ENCODE data around the gene DNM2.
"Not testable (repeated sequence)": the region's sequence is repeated elsewhere in the genome, so short reads cannot be mapped to it uniquely, and the experiment has no call there.

The DNM2 gene

DNA sequence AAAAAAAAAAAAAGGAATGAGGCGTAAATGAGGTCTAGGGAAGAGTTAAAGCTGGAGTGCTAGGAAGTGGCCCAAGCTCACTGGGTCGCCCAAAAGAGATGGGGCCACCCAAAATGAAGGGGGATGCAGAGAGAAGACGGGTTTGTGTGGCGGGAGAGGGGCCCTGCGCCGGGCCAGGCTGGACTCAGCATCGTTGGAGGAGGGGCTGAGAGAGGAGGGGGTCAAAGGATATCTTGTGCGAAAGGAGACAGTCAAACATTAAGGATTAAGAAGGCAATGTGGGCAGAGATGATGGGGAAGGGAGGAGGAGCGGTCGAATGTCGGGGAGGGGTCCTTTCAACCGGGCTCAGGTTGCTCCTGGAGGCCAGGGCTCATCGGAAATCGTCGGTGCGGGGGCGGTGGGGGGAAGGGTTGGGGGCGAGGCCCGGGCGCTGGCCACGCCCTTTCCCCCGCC, 152.6 kb downstream of the DNM2 start:
- DNase-seq (ENCODE audit: low spot score) = no peak

DNA sequence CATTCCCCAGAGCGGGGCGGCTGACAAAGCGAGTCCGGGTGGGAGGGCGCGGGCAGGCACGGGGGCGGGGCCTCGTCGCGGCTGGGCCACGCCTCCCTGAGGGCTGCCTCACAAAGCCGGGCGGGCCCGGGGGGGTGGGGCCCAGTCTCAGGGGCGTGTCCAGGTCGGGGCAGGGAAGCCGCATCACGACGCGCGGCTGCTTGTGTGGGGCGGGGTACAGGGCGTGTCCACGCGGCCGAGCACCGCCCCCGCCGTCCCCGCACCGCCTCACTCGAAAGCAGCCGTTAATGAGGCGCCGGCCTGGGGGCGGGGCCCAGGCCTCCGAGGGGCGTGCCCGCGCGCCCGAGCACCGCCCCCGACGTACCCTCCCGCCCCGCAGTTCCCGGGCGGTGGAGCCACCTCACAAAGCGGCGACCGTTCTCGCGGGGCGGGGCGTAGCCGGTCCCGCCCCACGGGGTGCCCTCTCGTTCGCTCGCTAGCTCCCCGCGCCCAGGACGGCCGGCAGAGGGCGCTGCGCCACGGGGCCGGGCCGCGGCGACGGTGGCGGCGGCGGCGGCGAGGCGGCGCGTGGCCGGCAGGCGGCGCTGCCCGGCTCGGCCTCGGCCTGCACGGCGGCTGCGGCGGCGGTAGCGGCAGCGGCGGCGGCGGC, 153.2 kb downstream of the DNM2 start, which contains the start of gene CARM1:
TSS of gene CARM1 (plus strand) at position 599 of the 649 bp plus-strand sequence. CDS start 150 bp downstream, outside the sequence.
- DNase-seq (ENCODE audit: low spot score) = peak; percentile 100

DNA sequence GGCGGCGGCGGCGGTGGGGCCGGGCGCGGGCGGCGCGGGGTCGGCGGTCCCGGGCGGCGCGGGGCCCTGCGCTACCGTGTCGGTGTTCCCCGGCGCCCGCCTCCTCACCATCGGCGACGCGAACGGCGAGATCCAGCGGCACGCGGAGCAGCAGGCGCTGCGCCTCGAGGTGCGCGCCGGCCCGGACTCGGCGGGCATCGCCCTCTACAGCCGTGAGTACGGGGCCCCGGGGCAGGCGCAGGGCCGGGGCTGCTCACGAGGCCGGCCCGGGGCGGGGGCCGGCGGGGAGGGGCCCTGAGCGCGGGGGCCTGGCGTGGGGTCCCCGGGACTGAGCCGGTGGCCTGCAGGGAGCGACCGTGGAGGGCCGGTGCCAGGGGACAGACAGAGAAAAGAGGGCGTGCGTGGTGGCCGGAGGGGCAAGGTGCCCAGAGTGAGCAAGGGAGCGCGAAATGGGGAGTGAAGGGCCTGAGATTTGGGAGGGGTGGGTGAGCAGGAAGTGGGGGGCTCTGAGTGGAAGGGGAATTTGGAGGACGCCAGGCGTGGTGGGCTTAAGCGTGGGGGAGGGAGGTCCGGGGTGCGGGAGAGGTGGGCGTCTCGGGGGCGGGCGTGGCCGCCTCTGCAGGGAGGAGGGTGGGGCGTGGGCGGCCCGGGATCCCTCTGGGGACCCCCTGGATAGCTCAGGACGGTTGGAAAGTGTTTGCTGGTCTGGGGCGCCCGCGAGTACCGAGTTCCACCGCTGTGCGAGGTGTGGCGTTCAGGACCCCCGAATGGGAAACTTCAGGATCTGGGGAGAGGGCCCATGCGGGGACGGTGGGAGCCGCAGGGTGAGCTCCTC, 154.0 kb downstream of the DNM2 start:
- DNase-seq (ENCODE audit: low spot score) = no peak

DNA sequence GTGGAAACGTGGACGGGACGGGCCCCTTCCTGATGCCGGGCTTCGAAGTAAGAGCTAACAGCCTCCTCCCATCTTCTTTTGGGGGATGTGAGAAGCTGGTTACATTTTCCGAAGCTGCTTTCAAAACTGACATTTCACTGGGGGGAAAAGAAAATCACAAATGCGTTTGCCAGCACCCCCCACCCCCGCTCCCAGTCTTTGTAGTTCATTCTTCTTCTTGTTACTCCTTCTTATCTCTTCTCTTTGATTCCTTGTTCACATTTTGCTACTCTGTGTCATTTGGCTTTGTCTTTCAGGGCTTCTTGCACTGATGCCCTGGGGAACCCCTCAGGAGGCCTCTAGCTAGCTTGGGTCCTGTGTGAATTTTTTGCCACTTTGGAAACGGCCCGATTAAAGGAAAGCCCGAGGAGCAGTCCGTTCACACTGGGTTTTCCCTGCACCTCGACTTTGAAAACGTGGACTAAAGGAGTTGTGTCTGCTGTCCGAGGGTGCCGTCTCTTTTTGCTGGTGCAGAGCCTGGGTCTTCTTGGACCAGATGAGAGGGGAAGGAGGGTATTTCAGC, 154.7 kb downstream of the DNM2 start:
- DNase-seq (ENCODE audit: low spot score) = no peak

DNA sequence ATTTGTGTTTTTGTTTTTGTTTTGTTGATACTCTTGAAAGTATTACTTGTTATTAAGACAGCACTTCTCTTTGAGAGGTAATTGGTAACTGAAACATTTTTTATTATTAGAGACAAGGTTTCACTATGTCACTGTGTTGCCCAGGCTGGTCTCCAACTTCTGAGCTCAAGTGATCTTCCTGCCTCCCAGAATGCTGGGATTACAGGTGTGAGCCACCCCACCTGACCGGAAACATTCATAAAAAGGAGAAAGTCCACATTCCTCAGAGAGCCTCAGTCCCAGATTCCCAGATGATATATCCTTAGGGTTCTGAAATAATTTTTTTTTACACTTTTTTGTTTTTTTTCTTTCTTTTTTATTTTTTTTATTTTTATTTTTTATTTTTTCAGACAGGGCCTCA, 156.1 kb downstream of the DNM2 start:
- DNase-seq (ENCODE audit: low spot score) = no peak

DNA sequence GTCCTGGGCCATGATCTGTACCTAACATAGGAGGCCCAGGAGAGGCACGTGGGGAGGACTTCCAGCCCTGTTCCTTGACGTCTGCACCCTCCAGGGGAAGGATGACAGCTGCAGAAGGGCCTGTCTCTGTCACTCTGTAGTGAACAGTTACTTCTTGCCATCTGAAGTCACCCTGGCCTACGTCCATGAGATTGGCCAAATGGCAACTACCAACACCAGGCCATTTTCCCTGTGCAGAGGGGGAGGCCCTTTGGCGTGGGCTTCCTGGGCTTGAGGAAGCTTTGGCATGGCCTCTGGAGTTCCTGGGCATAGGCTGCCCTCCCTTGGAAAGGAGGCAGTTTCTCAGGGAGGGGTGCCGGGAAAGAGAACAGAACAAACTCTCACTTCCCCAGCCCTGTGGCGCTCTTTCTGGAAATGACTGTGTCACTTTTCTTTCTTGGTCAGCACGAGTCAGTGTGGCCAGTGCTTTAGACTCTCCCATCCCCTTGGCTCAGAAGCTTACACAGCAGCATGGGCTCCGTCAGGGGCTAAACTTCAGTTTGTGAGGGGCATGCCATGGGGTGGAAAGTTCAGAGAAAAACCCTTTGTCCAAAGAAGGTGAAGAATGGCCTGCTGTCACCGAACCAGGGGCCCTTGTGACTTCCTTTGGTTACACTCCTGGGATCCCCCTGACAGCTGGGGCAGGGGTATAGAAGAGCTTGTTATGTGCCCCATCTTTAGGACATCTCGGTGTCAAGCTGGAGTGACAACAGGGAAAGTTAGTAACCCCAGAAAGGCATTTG, 158.8 kb downstream of the DNM2 start:
- DNase-seq (ENCODE audit: low spot score) = no peak

DNA sequence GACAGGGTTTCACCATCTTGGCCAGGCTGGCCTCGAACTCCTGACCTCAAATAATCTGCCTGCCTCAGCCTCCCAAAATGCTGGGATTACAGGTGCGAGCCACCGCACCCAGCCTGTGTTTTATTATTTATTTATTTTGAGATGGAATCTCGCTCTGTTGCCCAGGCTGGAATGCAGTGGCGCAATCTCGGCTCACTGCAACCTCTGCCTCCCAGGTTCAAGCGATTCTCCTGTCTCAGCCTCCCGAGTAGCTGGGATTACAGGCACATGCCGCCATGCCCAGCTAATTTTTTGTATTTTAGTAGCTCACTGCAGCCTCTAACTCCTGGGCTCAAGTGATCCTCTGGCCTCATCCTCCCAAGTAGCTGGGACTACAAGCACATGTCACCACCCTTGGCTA, 159.7 kb downstream of the DNM2 start:
- not testable (repeated sequence) for DNase-seq (ENCODE audit: low spot score)

DNA sequence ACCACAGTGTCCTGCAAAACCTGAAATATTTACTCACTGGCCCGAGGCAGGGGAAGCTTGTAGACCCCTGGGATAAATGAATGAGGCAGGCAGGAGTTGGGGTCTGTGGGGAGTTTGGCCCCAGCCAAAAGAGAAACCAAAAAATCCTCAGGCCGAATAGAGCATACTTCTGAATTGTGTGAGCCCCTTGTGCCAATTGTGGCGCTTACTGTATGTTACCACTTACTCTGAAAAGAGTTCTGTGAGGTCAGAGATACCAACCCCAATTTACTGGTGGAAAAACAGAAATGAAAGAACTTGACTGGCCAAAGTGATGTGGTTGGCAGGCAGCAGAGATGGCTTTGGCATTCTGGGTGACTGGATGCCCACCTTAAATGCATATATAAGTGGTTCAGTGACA, 160.4 kb downstream of the DNM2 start:
- DNase-seq (ENCODE audit: low spot score) = no peak
